ENCODE measurements around the gene BEST2. TPM values are rescaled to one million over a fixed set of nuclear protein-coding genes. Genes with fewer than 3 reads are reported as not detected.
A peak's percentile ranks its signal among the peaks of the same experiment; 100 is the strongest.

The BEST2 gene
- not detected in 2 replicates for total RNA-seq

- Mint-ChIP-seq H3K4me3 (no peak within 1 kb of the TSS), H3K27ac (no peak within 1 kb of the TSS), H3K36me3 (ENCODE audit: low read depth) (peaks cover 17% of the 10 kb centered on the region), H3K4me1 (peaks cover 5% of the 10 kb centered on the region), H3K27me3 (peaks cover 26% of the 10 kb centered on the region), H3K9me3 (no peaks in the 10 kb centered on the region)
- ChIA-PET CTCF (interaction anchor here (2.1 kb wide), 1 partner anchor 11 kb away, joined by 4 read pairs; no protein-coding TSS in a partner anchor), POLR2A (no interaction called here)
- TF ChIP-seq CTCF (IDR thresholded peaks at IDR 0.05): no peak
- DNase-seq: no peak
- ATAC-seq (ENCODE audit: low read depth): no peak
- intact Hi-C loops (cut with micrococcal nuclease): no loop called here
Observed at GRCh38 chr19:12751635-12752034, at the start of gene BEST2. Gene BEST2 (plus strand): TSS chr19:12751791. CDS start chr19:12752593, 802 bp downstream.

- Mint-ChIP-seq H3K36me3 (ENCODE audit: low read depth) (peaks cover 68% of the 10 kb centered on the region), H3K9me3 (no peaks in the 10 kb centered on the region), H3K27me3 (no peaks in the 10 kb centered on the region), H3K4me3 (no peak overlapping the region), H3K27ac (no peak overlapping the region), H3K4me1 (peaks cover 1% of the 10 kb centered on the region)
- TF ChIP-seq CTCF (IDR thresholded peaks at IDR 0.05): no peak
- intact Hi-C loops (cut with micrococcal nuclease): no loop called here
- ChIA-PET CTCF (no interaction called here), POLR2A (no interaction called here)
- DNase-seq: no peak
- ATAC-seq (ENCODE audit: low read depth): peak; percentile 69
Observed at GRCh38 chr19:12703046-12703445, 48.5 kb upstream of the BEST2 start.

- no peak for ATAC-seq (ENCODE audit: low read depth)
- no peak for DNase-seq
- Mint-ChIP-seq H3K4me1 (no peaks in the 10 kb centered on the region), H3K9me3 (no peaks in the 10 kb centered on the region), H3K4me3 (no peak overlapping the region), H3K27me3 (no peaks in the 10 kb centered on the region), H3K36me3 (ENCODE audit: low read depth) (peaks cover 78% of the 10 kb centered on the region), H3K27ac (no peak overlapping the region)
- no peak for TF ChIP-seq CTCF (IDR thresholded peaks at IDR 0.05)
- CTCF ChIA-PET: no interaction called here
- intact Hi-C loops (cut with micrococcal nuclease): no loop called here
- POLR2A ChIA-PET: no interaction called here
Observed at GRCh38 chr19:12705169-12705568, 46.4 kb upstream of the BEST2 start.

GRCh38 chr19:12705654-12706331, 45.8 kb upstream of the BEST2 start:
- DNase-seq: no peak
- Mint-ChIP-seq H3K9me3 (no peaks in the 10 kb centered on the region), H3K4me1 (no peaks in the 10 kb centered on the region), H3K36me3 (ENCODE audit: low read depth) (peaks cover 82% of the 10 kb centered on the region), H3K4me3 (no peak overlapping the region), H3K27ac (no peak overlapping the region), H3K27me3 (no peaks in the 10 kb centered on the region)
- ChIA-PET POLR2A (no interaction called here), CTCF (no interaction called here)
- intact Hi-C loops (cut with micrococcal nuclease): no loop called here
- TF ChIP-seq CTCF (IDR thresholded peaks at IDR 0.05): no peak
- no peak for ATAC-seq (ENCODE audit: low read depth)

GRCh38 chr19:12706332-12706718, 45.3 kb upstream of the BEST2 start:
- ChIA-PET CTCF (no interaction called here), POLR2A (no interaction called here)
- H3K4me1 Mint-ChIP-seq: no peaks in the 10 kb centered on the region
- no peak overlapping the region for H3K4me3 Mint-ChIP-seq
- TF ChIP-seq CTCF (IDR thresholded peaks at IDR 0.05): no peak
- H3K27ac Mint-ChIP-seq: no peak overlapping the region
- H3K36me3 Mint-ChIP-seq (ENCODE audit: low read depth): peaks cover 82% of the 10 kb centered on the region
- no peaks in the 10 kb centered on the region for H3K27me3 Mint-ChIP-seq
- ATAC-seq (ENCODE audit: low read depth): no peak
- intact Hi-C loops (cut with micrococcal nuclease): no loop called here
- no peak for DNase-seq
- no peaks in the 10 kb centered on the region for H3K9me3 Mint-ChIP-seq
